ENCODE results near the gene SLC6A3. TPM values are rescaled to one million over a fixed set of nuclear protein-coding genes. Genes with fewer than 3 reads are reported as not detected.

The SLC6A3 gene
- total and polyA plus RNA-seq, 2 of the 13 experiments (the other 11 are each of a cell fraction or from before 2014, with no cell fraction given) = 0.01 TPM; not detected in 1

DNA sequence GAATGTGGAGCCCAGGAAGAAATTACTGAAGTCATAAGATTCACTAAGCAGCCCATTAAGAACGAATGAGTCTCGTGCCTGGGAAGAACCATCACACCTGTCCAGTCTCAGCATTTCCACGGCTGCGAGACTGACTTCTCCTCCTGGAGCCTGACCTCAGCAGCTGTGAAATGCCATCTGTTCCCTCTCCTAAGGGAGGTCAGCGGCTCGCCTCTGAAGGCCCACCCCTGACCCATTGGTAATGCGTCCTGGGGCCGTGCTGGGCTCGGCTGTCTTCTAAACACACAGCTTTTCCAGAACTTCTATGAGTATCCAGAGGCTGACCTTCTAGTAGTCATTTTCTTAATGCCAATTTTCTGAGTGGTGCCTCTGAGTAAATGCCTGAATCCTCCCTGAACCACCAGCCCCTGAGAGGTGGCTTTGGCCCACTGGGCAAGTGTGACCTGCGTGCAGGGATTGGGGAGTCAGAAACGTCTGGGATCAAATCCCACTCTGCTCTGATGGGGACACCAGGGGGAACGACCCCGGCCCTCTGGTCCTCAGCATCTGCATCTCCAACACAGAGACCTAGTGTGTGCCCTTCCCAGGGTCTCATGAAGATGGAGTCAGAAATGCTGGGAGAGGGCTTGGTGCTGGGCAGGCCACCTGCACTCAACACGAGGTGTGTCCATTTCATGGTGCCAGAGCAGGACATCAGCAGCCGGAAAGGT is 5.7 kb downstream of the SLC6A3 start:
- ATAC-seq (no peak), DNase-seq (ENCODE audit: low spot score) (no peak), FAIRE-seq (no peak)
- H3K4me2 ChIP-seq (ENCODE audit: low read depth, low read length) = no peak overlapping the region
- BruUV-seq (replicated peaks) = no TSS peak
- no peak overlapping the region for H3K4me3 ChIP-seq (replicated peaks in 1 of 3; ENCODE audit: insufficient read depth in 1 of 3, low read depth in 2 of 3, low read length in 3 of 3)
- CTCF ChIA-PET (ENCODE audit: low intra/inter-chr PET ratio, low total read pairs) = no interaction called here
- intact Hi-C loops (cut with micrococcal nuclease; ENCODE audit: unreplicated experiment) = no loop called here
- in situ Hi-C loops (cut with HindIII; ENCODE audit: extremely low pct_ligation_motif_present, low pct_unique_long_range_greater_than_20kb) = no loop called here
- no peaks in the 10 kb centered on the region for H3K36me3 ChIP-seq (replicated peaks in 1 of 2; ENCODE audit: control insufficient read depth in 1 of 2, insufficient read depth in 2 of 2, low read length in 2 of 2)
- H3K27ac ChIP-seq (ENCODE audit: extremely low read length, insufficient read depth, low read length) = no peak overlapping the region
- no peak overlapping the region for H2AFZ ChIP-seq (ENCODE audit: low read length)
- no peaks in the 10 kb centered on the region for H4K20me1 ChIP-seq (ENCODE audit: insufficient read depth, low read length)
- H3K27me3 ChIP-seq (ENCODE audit: control insufficient read depth in 1 of 2, insufficient read depth in 2 of 2, low read length in 2 of 2) = peaks cover 9 to 59% of the 10 kb centered on the region in 2 experiments
- WGBS (ENCODE audit: low lambda C conversion rate) = 25% methylated on average over 11 of the region's 15 CpGs
- H3K79me2 ChIP-seq (ENCODE audit: insufficient read depth, low read length) = no peaks in the 10 kb centered on the region
- no peak overlapping the region for H3K9ac ChIP-seq (ENCODE audit: insufficient read depth, low read depth, low read length)
- H3K9me3 ChIP-seq (ENCODE audit: low read length) = no peaks in the 10 kb centered on the region
- TF ChIP-seq SATB2 (CRISPR knock-in tag; IDR thresholded peaks at IDR 0.05) (no peak), ZNF30 (CRISPR knock-in tag; IDR thresholded peaks at IDR 0.05) (no peak), ZNF570 (CRISPR knock-in tag; IDR thresholded peaks at IDR 0.05; ENCODE audit: borderline replicate concordance) (no peak), FLYWCH1 (CRISPR knock-in tag; IDR thresholded peaks at IDR 0.05) (no peak), ZNF180 (CRISPR knock-in tag; IDR thresholded peaks at IDR 0.05; ENCODE audit: borderline replicate concordance, low read depth) (no peak), ZNF776 (CRISPR knock-in tag; IDR thresholded peaks at IDR 0.05) (no peak), SNAPC2 (CRISPR knock-in tag; IDR thresholded peaks at IDR 0.05) (no peak), ATAD3A (CRISPR knock-in tag; IDR thresholded peaks at IDR 0.05) (no peak), MEIS2 (CRISPR knock-in tag; IDR thresholded peaks at IDR 0.05) (no peak), PTBP1 (IDR thresholded peaks at IDR 0.05; ENCODE audit: low read depth, low read length, poor library complexity, severe bottlenecking) (no peak), ZNF350 (CRISPR knock-in tag; IDR thresholded peaks at IDR 0.05; ENCODE audit: borderline replicate concordance, low read depth) (no peak), ZNF883 (CRISPR knock-in tag; IDR thresholded peaks at IDR 0.05; ENCODE audit: not compliant biosample characterization) (no peak)
- TF ChIP-seq, protein P1, sequence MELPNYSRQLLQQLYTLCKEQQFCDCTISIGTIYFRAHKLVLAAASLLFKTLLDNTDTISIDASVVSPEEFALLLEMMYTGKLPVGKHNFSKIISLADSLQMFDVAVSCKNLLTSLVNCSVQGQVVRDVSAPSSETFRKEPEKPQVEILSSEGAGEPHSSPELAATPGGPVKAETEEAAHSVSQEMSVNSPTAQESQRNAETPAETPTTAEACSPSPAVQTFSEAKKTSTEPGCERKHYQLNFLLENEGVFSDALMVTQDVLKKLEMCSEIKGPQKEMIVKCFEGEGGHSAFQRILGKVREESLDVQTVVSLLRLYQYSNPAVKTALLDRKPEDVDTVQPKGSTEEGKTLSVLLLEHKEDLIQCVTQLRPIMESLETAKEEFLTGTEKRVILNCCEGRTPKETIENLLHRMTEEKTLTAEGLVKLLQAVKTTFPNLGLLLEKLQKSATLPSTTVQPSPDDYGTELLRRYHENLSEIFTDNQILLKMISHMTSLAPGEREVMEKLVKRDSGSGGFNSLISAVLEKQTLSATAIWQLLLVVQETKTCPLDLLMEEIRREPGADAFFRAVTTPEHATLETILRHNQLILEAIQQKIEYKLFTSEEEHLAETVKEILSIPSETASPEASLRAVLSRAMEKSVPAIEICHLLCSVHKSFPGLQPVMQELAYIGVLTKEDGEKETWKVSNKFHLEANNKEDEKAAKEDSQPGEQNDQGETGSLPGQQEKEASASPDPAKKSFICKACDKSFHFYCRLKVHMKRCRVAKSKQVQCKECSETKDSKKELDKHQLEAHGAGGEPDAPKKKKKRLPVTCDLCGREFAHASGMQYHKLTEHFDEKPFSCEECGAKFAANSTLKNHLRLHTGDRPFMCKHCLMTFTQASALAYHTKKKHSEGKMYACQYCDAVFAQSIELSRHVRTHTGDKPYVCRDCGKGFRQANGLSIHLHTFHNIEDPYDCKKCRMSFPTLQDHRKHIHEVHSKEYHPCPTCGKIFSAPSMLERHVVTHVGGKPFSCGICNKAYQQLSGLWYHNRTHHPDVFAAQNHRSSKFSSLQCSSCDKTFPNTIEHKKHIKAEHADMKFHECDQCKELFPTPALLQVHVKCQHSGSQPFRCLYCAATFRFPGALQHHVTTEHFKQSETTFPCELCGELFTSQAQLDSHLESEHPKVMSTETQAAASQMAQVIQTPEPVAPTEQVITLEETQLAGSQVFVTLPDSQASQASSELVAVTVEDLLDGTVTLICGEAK (IDR thresholded peaks at IDR 0.05) = no peak
- TF ChIP-seq, protein P1 (CRISPR knock-in tag; IDR thresholded peaks at IDR 0.05) = no peak
- POLR2A ChIA-PET = no interaction called here
- peaks cover 9% of the 10 kb centered on the region for H3K4me1 ChIP-seq (ENCODE audit: insufficient read depth, low read length)
